Neural crest cell (in vitro differentiated cells): ENCODE data around the gene LINGO1. TPM values are rescaled to one million over a fixed set of nuclear protein-coding genes. Genes with fewer than 3 reads are reported as not detected.

Experiments
- DNase-seq: peaks from one replicate; pipeline ENCODE4 v3.0.0; 2021; ENCODE audit warnings: low read depth, mixed read lengths, low spot score
- H3K27ac Mint-ChIP-seq: one replicate; pipeline ENCODE4 v1.8.0; 2021; ENCODE audit warnings: mild to moderate bottlenecking, mixed read lengths; ENCODE audit not compliant: unreplicated experiment
- H3K27me3 Mint-ChIP-seq: 2 replicates; pipeline ENCODE4 v1.8.0; 2021; ENCODE audit warnings: low read depth, mild to moderate bottlenecking, mixed read lengths
- H3K36me3 Mint-ChIP-seq: 2 replicates; pipeline ENCODE4 v1.8.0; 2021; ENCODE audit warnings: low read depth, mild to moderate bottlenecking, mixed read lengths
- H3K4me1 Mint-ChIP-seq: 2 replicates; pipeline ENCODE4 v1.8.0; 2021; ENCODE audit warnings: mixed read lengths
- H3K4me3 Mint-ChIP-seq: one replicate; pipeline ENCODE4 v1.8.0; 2021; ENCODE audit warnings: mild to moderate bottlenecking, mixed read lengths
- H3K9me3 Mint-ChIP-seq: 2 replicates; pipeline ENCODE4 v1.8.0; 2021; ENCODE audit warnings: mixed read lengths
- CTCF ChIP-seq: fragments of 200-600 bp; sonication (generic); conservative IDR thresholded peaks from 2 replicates; pipeline ENCODE4 v1.5.0; 2021; ENCODE audit warnings: antibody characterized with exemption, mild to moderate bottlenecking
- total RNA-seq: library from RNA; stranded (reverse); gene quantifications from 2 replicates; pipeline ENCODE4 v1.2.1, GENCODE V29; 2021

Gene LINGO1
- total RNA-seq, 1 donor from 2014 or later, result 31.0 TPM

- H3K36me3 Mint-ChIP-seq, result no peaks in the 10 kb centered on the region
- H3K4me1 Mint-ChIP-seq, result peaks cover 70% of the 10 kb centered on the region
- H3K27ac Mint-ChIP-seq, result peak overlapping the region; percentile 81
- no peak for DNase-seq
- H3K9me3 Mint-ChIP-seq, result no peaks in the 10 kb centered on the region
- no peak for TF ChIP-seq CTCF
- H3K27me3 Mint-ChIP-seq, result no peaks in the 10 kb centered on the region
- H3K4me3 Mint-ChIP-seq, result no peak overlapping the region
Measured at GRCh38 chr15:77608774-77609173, 23.9 kb downstream of the LINGO1 start.

- TF ChIP-seq CTCF, result no peak
- DNase-seq, result no peak
- Mint-ChIP-seq H3K27ac (peak overlapping the region; percentile 76), H3K27me3 (no peaks in the 10 kb centered on the region), H3K4me1 (peaks cover 75% of the 10 kb centered on the region), H3K4me3 (peak overlapping the region; percentile 35), H3K36me3 (no peaks in the 10 kb centered on the region), H3K9me3 (no peaks in the 10 kb centered on the region)
Measured at GRCh38 chr15:77607894-77608261, 24.8 kb downstream of the LINGO1 start.

GRCh38 chr15:77607111-77607893 lies 25.4 kb downstream of the LINGO1 start:
- no peak for TF ChIP-seq CTCF
- Mint-ChIP-seq H3K4me3 (no peak overlapping the region), H3K27ac (no peak overlapping the region), H3K27me3 (no peaks in the 10 kb centered on the region), H3K36me3 (no peaks in the 10 kb centered on the region), H3K9me3 (no peaks in the 10 kb centered on the region), H3K4me1 (peaks cover 77% of the 10 kb centered on the region)
- no peak for DNase-seq

GRCh38 chr15:77606142-77607034 lies 26.3 kb downstream of the LINGO1 start:
- no peak for DNase-seq
- Mint-ChIP-seq H3K27ac (no peak overlapping the region), H3K27me3 (no peaks in the 10 kb centered on the region), H3K36me3 (no peaks in the 10 kb centered on the region), H3K9me3 (no peaks in the 10 kb centered on the region), H3K4me3 (peak overlapping the region; percentile 60), H3K4me1 (peaks cover 81% of the 10 kb centered on the region)
- TF ChIP-seq CTCF, result no peak

GRCh38 chr15:77605547-77605946 lies 27.2 kb downstream of the LINGO1 start:
- Mint-ChIP-seq H3K4me1 (peaks cover 83% of the 10 kb centered on the region), H3K27ac (no peak overlapping the region)

More at GRCh38 chr15:77605547-77605946, 27.2 kb downstream of the LINGO1 start:
- no peaks in the 10 kb centered on the region for H3K9me3 Mint-ChIP-seq
- no peak for TF ChIP-seq CTCF
- H3K4me3 Mint-ChIP-seq, result peak overlapping the region; percentile 25
- DNase-seq, result no peak
- no peaks in the 10 kb centered on the region for H3K36me3 Mint-ChIP-seq
- H3K27me3 Mint-ChIP-seq, result no peaks in the 10 kb centered on the region
